Posterior vena cava (tissue), 2 donors: Measurements from ENCODE around the gene WDR81. TPM values are rescaled to one million over a fixed set of nuclear protein-coding genes. Genes with fewer than 3 reads are reported as not detected.
A peak's percentile ranks its signal among the peaks of the same experiment; 100 is the strongest.
"Not testable (repeated sequence)": the region's sequence is repeated elsewhere in the genome, so short reads cannot be mapped to it uniquely, and the experiment has no call there.

Experiments
- DNase-seq: peaks from one replicate; pipeline ENCODE4 v3.0.0-alpha.2; 2020; ENCODE audit warnings: low spot score
- intact Hi-C, 2 donors: fragments of 100-400 bp; cut with DNase I; formaldehyde crosslinking; loops; one replicate each; pipeline versions ENCODE4 v1.14.1 to v1.14.2; 2022 to 2023
- total RNA-seq, 2 donors: library from RNA; stranded (reverse); fragmentation: NEBNext Ultra II Directional; extraction: Animal tissue kit (Norgen Biotek cat#: 25700); gene quantifications; one replicate each; pipeline ENCODE4 v1.2.1, GENCODE V29; 2021
- donor health status: DM: yes; HTN: yes; CAD: no.
- donor health status: DM: yes; HTN: yes; CAD: no.

WDR81 gene
- total RNA-seq, 2 donors from 2014 or later: 26.3 to 30.8 TPM

- intact Hi-C loops: loop anchor here (2.0 to 10.0 kb wide), 3 partner anchors 37 to 139 kb away; partner anchors contain the start of gene SERPINF1 (in 1 of the 2)
- peak; percentile 78 for DNase-seq
Measured at GRCh38 chr17:1725642-1726511, 1.4 kb downstream of the WDR81 start.

- intact Hi-C loops: loop anchor here (5.0 to 10.0 kb wide), 2 partner anchors 56 to 138 kb away; no protein-coding TSS in a partner anchor
- peak; percentile 78 for DNase-seq
Measured at GRCh38 chr17:1726626-1727257, 2.2 kb downstream of the WDR81 start.

GRCh38 chr17:1727258-1727789 is 2.8 kb downstream of the WDR81 start:
- peak; percentile 80 for DNase-seq
- intact Hi-C loops: loop anchor here (5.0 to 10.0 kb wide), 2 partner anchors 55 to 137 kb away; no protein-coding TSS in a partner anchor

GRCh38 chr17:1727876-1728630 is 3.5 kb downstream of the WDR81 start:
- peak; percentile 79 for DNase-seq
- intact Hi-C loops: loop anchor here (5.0 to 10.0 kb wide), 2 partner anchors 54 to 137 kb away; no protein-coding TSS in a partner anchor

GRCh38 chr17:1729966-1730325 is 5.4 kb downstream of the WDR81 start:
- DNase-seq: peak; percentile 76
- intact Hi-C loops: loop anchor here (5.0 to 10.0 kb wide), 2 partner anchors 52 to 135 kb away; no protein-coding TSS in a partner anchor

GRCh38 chr17:1730326-1731193 is 6.1 kb downstream of the WDR81 start:
- DNase-seq: peak; percentile 96
- intact Hi-C loops: no loop called here

GRCh38 chr17:1731194-1731506 is 6.6 kb downstream of the WDR81 start:
- peak; percentile 83 for DNase-seq
- intact Hi-C loops: no loop called here

- no peak for DNase-seq
- intact Hi-C loops: no loop called here
Measured at GRCh38 chr17:1732241-1732832, 7.8 kb downstream of the WDR81 start.

GRCh38 chr17:1732833-1733321 is 8.4 kb downstream of the WDR81 start:
- no peak for DNase-seq
- intact Hi-C loops: no loop called here

- intact Hi-C loops: no loop called here
- DNase-seq: no peak
Measured at GRCh38 chr17:1733759-1734158, 9.3 kb downstream of the WDR81 start.

- intact Hi-C loops: no loop called here
Measured at GRCh38 chr17:1735418-1735817, 10.9 kb downstream of the WDR81 start.

GRCh38 chr17:1735834-1736347 is 11.4 kb downstream of the WDR81 start:
- DNase-seq: no peak
- intact Hi-C loops: no loop called here

More at GRCh38 chr17:1735418-1735817, 10.9 kb downstream of the WDR81 start:
- DNase-seq: no peak

- intact Hi-C loops: no loop called here
- no peak for DNase-seq
Measured at GRCh38 chr17:1736348-1737281, 12.1 kb downstream of the WDR81 start.

- intact Hi-C loops: no loop called here
- DNase-seq: no peak
Measured at GRCh38 chr17:1737531-1738291, 13.2 kb downstream of the WDR81 start.

- intact Hi-C loops, DNase-seq: not testable (repeated sequence)
Measured at GRCh38 chr17:1741899-1742298, 17.4 kb downstream of the WDR81 start.
